IMR-90 (cell line): ENCODE data around the gene ENTREP3. TPM values are rescaled to one million over a fixed set of nuclear protein-coding genes. Genes with fewer than 3 reads are reported as not detected.
"Not testable (repeated sequence)": the region's sequence is repeated elsewhere in the genome, so short reads cannot be mapped to it uniquely, and the experiment has no call there.

Experiments used
- ATAC-seq: fragments of 200-7000 bp; cut with Tn5 transposase; 2 replicates; pipeline ENCODE4 v1.9.1; 2020; ENCODE audit warnings: low read depth, mild to moderate bottlenecking, moderate library complexity
- BruUV-seq: library from RNA; stranded (reverse); fragments of 400-500 nt; replicated peaks from 2 replicates; lab custom pipeline; 2021; lab: Mats Ljungman, UMichigan
- CTCF ChIA-PET: fragments of 300-600 bp; formaldehyde crosslinking; extraction: SDS; loops from one replicate; lab custom pipeline; 2021; ENCODE audit warnings: antibody characterized with exemption; lab: Yijun Ruan, JAX
- POLR2A ChIA-PET: fragments of 300-600 bp; sonication (Branson Sonifier 250); formaldehyde crosslinking; loops from one replicate; lab custom pipeline; 2022; ENCODE audit warnings: antibody characterized with exemption; ENCODE audit not compliant: unreplicated experiment; lab: Charles Lee
- DNase-seq: peaks from one replicate; pipeline ENCODE4 v3.0.0; 2013
- H2AFZ ChIP-seq: replicated peaks from 2 replicates; pipeline ENCODE3; 2013; ENCODE audit warnings: low read length, mild to moderate bottlenecking; ENCODE audit not compliant: poor library complexity
- H2AK5ac ChIP-seq: 2 replicates; pipeline ENCODE4 v1.6.1; 2013; ENCODE audit warnings: low read depth, low read length, inconsistent platforms
- H2AK9ac ChIP-seq: replicated peaks from 2 replicates; pipeline ENCODE3; 2013; ENCODE audit warnings: mild to moderate bottlenecking, low read depth, low read length, moderate library complexity; ENCODE audit not compliant: poor library complexity
- H2BK120ac ChIP-seq: 2 replicates; pipeline ENCODE4 v1.6.1; 2013; ENCODE audit warnings: low read depth, low read length, inconsistent platforms
- H2BK15ac ChIP-seq: 3 replicates; pipeline ENCODE4 v1.6.1; 2013; ENCODE audit warnings: low read depth, low read length, inconsistent platforms
- H2BK20ac ChIP-seq: 2 replicates; pipeline ENCODE4 v1.6.1; 2013; ENCODE audit warnings: low read depth, mild to moderate bottlenecking, inconsistent platforms, low read length, moderate library complexity
- H2BK5ac ChIP-seq: 2 replicates; pipeline ENCODE4 v1.6.1; 2013; ENCODE audit warnings: mild to moderate bottlenecking, low read depth, low read length, inconsistent platforms; ENCODE audit not compliant: poor library complexity, severe bottlenecking
- H3K14ac ChIP-seq: replicated peaks from 2 replicates; pipeline ENCODE4 v1.6.1; 2013; ENCODE audit warnings: low read depth, low read length, inconsistent platforms
- H3K18ac ChIP-seq: 2 replicates; pipeline ENCODE4 v1.6.1; 2013; ENCODE audit warnings: low read depth, low read length, control low read depth
- H3K23ac ChIP-seq: 2 replicates; pipeline ENCODE4 v1.6.1; 2013; ENCODE audit warnings: low read depth, low read length, inconsistent platforms
- H3K27ac ChIP-seq: 2 replicates; pipeline ENCODE4 v1.5.1; 2013; ENCODE audit warnings: mild to moderate bottlenecking, control low read depth, low read length; ENCODE audit not compliant: insufficient read depth
- H3K27me3 ChIP-seq: 2 replicates; pipeline ENCODE4 v1.6.1; 2013; ENCODE audit warnings: low read length; ENCODE audit not compliant: control insufficient read depth, insufficient read depth
- H3K36me3 ChIP-seq: 2 replicates; pipeline ENCODE4 v1.6.1; 2013; ENCODE audit warnings: low read length, mixed read lengths; ENCODE audit not compliant: control insufficient read depth, insufficient read depth
- H3K4ac ChIP-seq: 2 replicates; pipeline ENCODE4 v1.6.1; 2013; ENCODE audit warnings: low read depth, low read length, inconsistent platforms
- H3K4me1 ChIP-seq: 2 replicates; pipeline ENCODE4 v1.6.1; 2013; ENCODE audit warnings: low read length, mixed read lengths; ENCODE audit not compliant: control insufficient read depth, insufficient read depth
- H3K4me2 ChIP-seq: 2 replicates; pipeline ENCODE4 v1.6.1; 2013; ENCODE audit warnings: low read depth, mild to moderate bottlenecking, control low read depth, low read length, moderate library complexity
- H3K4me3 ChIP-seq: 2 replicates; pipeline ENCODE4 v1.5.1; 2013; ENCODE audit warnings: low read depth, mild to moderate bottlenecking, control low read depth, low read length, moderate library complexity; ENCODE audit not compliant: insufficient read depth
- H3K56ac ChIP-seq: 2 replicates; pipeline ENCODE4 v1.6.1; 2013; ENCODE audit warnings: low read length, inconsistent platforms; ENCODE audit not compliant: insufficient read depth; ENCODE audit errors: extremely low read depth
- H3K79me1 ChIP-seq, 2 experiments: 2 replicates each; pipeline ENCODE4 v1.6.1; 2013; ENCODE audit warnings: low read length in 2 of 2, inconsistent platforms in 1 of 2, low read depth in 1 of 2
- H3K9ac ChIP-seq: 2 replicates; pipeline ENCODE4 v1.6.1; 2013; ENCODE audit warnings: low read depth, low read length, control low read depth
- H3K9me1 ChIP-seq: 2 replicates; pipeline ENCODE4 v1.6.1; 2013; ENCODE audit warnings: low read length, inconsistent platforms; ENCODE audit not compliant: insufficient read depth
- H3K9me3 ChIP-seq: 2 replicates; pipeline ENCODE4 v1.6.1; 2013; ENCODE audit warnings: low read length; ENCODE audit not compliant: control insufficient read depth, insufficient read depth
- H4K20me1 ChIP-seq: 2 replicates; pipeline ENCODE4 v1.6.1; 2013; ENCODE audit warnings: low read length, inconsistent platforms; ENCODE audit not compliant: insufficient read depth
- H4K5ac ChIP-seq: 2 replicates; pipeline ENCODE4 v1.6.1; 2013; ENCODE audit warnings: mild to moderate bottlenecking, low read depth, low read length, control low read depth
- H4K8ac ChIP-seq, 2 experiments: 2 replicates each; pipeline ENCODE4 v1.6.1; 2013; ENCODE audit warnings: low read depth in 2 of 2, low read length in 2 of 2, control low read depth in 1 of 2, inconsistent platforms in 1 of 2
- H4K91ac ChIP-seq: 2 replicates; pipeline ENCODE4 v1.6.1; 2013; ENCODE audit warnings: low read depth, low read length, inconsistent platforms; ENCODE audit not compliant: insufficient read depth
- WGBS, 2 experiments: methylation state at CpG; one replicate each; pipeline versions ENCODE4 v1.1.5 to v1.1.7; 2013; ENCODE audit warnings: missing lambda C conversion rate in 2 of 2; ENCODE audit not compliant: insufficient read length in 1 of 2; ENCODE audit errors: extremely low coverage in 2 of 2; 5-methylcytosine and 5-hydroxymethylcytosine counted together
- dilution Hi-C: fragments of 300-500 bp; cut with HindIII; formaldehyde crosslinking; loops from one replicate; pipeline ENCODE4 v1.14.3; 2018; ENCODE audit warnings: low sequenced_read_pairs; ENCODE audit not compliant: unreplicated experiment
- in situ Hi-C: fragments of 300-500 bp; cut with MboI; formaldehyde crosslinking; loops from 3 replicates; pipeline ENCODE4 v1.14.3; 2019; ENCODE audit warnings: low sequenced_read_pairs, inconsistent platforms, mixed read lengths
- intact Hi-C: fragments of 100-400 bp; cut with micrococcal nuclease; formaldehyde crosslinking; loops from 2 replicates; pipeline ENCODE4 v1.10.0; 2022
- polyA plus RNA-seq, 3 experiments: library from polyadenylated mRNA; depleted of rRNA; stranded (reverse); fragments of >200 nt; gene quantifications; 2 replicates each; pipeline ENCODE4 v1.2.3, GENCODE V29; 2012; ENCODE audit warnings: low replicate concordance in 1 of 3
- total RNA-seq: library from RNA; depleted of rRNA; stranded (reverse); fragments of >200 nt; gene quantifications from 2 replicates; pipeline ENCODE4 v1.2.3, GENCODE V29; 2012

Gene ENTREP3
- total and polyA plus RNA-seq, 2 of the 4 experiments (the other 2 are of a cell fraction), result 1.4 to 23.8 TPM

DNA sequence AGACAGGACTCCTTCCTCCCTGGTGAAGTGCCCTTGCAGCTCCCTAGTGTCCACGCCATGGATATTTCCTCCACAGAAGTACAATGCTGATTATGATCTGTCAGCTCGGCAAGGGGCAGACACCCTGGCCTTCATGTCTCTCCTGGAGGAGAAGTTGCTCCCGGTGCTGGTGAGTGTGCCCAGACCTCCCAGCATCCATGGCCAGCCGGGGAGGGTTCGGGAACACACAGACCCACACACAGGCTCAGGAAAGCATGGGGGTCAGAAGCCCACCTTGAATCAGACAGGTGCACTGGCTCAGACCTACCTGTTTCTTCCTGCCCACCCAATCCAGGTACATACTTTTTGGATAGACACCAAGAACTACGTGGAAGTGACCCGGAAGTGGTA is 43.2 kb downstream of the ENTREP3 start:
- H2BK120ac ChIP-seq, H2BK5ac ChIP-seq, H3K27me3 ChIP-seq, H2BK20ac ChIP-seq, H3K23ac ChIP-seq, H3K4ac ChIP-seq, H3K27ac ChIP-seq, in situ Hi-C loops, H2AFZ ChIP-seq, dilution Hi-C loops, H4K5ac ChIP-seq, H3K4me3 ChIP-seq, H2AK5ac ChIP-seq, H3K9me3 ChIP-seq, H3K56ac ChIP-seq, H3K9ac ChIP-seq, BruUV-seq, POLR2A ChIA-PET, H2BK15ac ChIP-seq, H3K4me2 ChIP-seq, H2AK9ac ChIP-seq, ATAC-seq, H3K9me1 ChIP-seq, CTCF ChIA-PET, H3K14ac ChIP-seq, H3K18ac ChIP-seq, H4K8ac ChIP-seq, H4K91ac ChIP-seq, DNase-seq, intact Hi-C loops, H4K20me1 ChIP-seq: not testable (repeated sequence)
- Histone ChIP-seq H3K79me1 (peaks cover 13 to 24% of the 10 kb centered on the region in 2 experiments), H3K4me1 (peaks cover 13% of the 10 kb centered on the region), H3K36me3 (peaks cover 12% of the 10 kb centered on the region)
- 75% methylated on average over 2 of the region's 7 CpGs; no CpG with 5 or more reads in 1 of the 2 experiments for WGBS, 2 experiments

DNA sequence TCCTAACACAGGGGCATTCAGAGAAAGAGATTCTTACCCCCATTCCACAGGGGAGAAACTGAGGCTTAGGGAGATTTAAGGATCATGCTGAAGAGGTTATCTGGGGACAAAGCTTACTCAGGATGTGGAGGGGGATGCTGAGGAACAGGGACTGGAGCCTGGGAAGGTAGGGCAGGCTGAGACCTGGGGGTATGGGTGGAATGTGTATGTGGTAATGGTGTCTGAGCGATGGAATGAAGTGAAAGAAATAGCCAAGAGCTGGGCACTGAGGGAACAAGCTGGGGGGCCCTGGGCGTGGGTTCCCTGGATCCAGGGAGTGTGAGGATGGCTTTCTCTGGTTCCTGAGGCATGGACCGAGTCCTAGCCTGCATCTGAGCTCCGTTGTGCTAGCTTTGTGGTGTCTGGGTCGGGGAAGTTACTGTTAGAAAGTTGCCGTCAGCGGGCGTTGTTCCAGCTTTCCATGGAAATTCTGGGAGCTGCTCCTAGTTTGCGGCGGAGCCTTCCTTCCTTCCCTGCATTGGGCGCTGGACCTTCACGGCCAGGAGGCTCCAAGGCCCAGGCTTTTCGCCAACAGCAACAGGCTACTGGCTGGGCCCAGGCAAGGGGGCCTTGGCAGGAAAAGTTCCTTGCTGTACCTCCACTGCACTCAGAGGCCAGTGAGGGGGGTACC is 43.8 kb downstream of the ENTREP3 start:
- H4K8ac ChIP-seq, H3K27me3 ChIP-seq, H2BK120ac ChIP-seq, H3K9me3 ChIP-seq, H2BK20ac ChIP-seq, H3K56ac ChIP-seq, H4K20me1 ChIP-seq, H3K14ac ChIP-seq, H2AK9ac ChIP-seq, H2AK5ac ChIP-seq, H3K23ac ChIP-seq, BruUV-seq, CTCF ChIA-PET, ATAC-seq, H3K9ac ChIP-seq, H4K5ac ChIP-seq, H3K4me2 ChIP-seq, H4K91ac ChIP-seq, H3K4me3 ChIP-seq, H3K27ac ChIP-seq, POLR2A ChIA-PET, H3K9me1 ChIP-seq, in situ Hi-C loops, H3K4ac ChIP-seq, DNase-seq, H2AFZ ChIP-seq, dilution Hi-C loops, H2BK5ac ChIP-seq, H2BK15ac ChIP-seq, intact Hi-C loops, H3K18ac ChIP-seq: not testable (repeated sequence)
- Histone ChIP-seq H3K36me3 (peaks cover 10% of the 10 kb centered on the region), H3K79me1 (peaks cover 13 to 24% of the 10 kb centered on the region in 2 experiments), H3K4me1 (peaks cover 15% of the 10 kb centered on the region)
- WGBS, 2 experiments, result no CpG with 5 or more reads among the region's 13 CpGs
